ENCODE results near the gene HCN2.

The HCN2 gene

GRCh38 chr19:660793-661426 lies 71.2 kb downstream of the HCN2 start:
- DNase-seq = no peak

GRCh38 chr19:661427-662196 lies 71.9 kb downstream of the HCN2 start:
- peak; percentile 58 for DNase-seq

- peak; percentile 75 for DNase-seq
Observed at GRCh38 chr19:662207-662961, 72.7 kb downstream of the HCN2 start.

GRCh38 chr19:662962-663681 lies 73.4 kb downstream of the HCN2 start, which contains the start of gene RNF126:
Gene RNF126, minus strand, starts transcription at chr19:663214. Its CDS starts 93 bp downstream, at chr19:663121.
- DNase-seq = peak; percentile 94

GRCh38 chr19:663682-664117 lies 74.0 kb downstream of the HCN2 start:
- DNase-seq = no peak

GRCh38 chr19:664913-665443 lies 75.3 kb downstream of the HCN2 start:
- DNase-seq = peak; percentile 87

Data from stimulated activated CD4-positive, alpha-beta T cell treated with anti-CD3 and anti-CD28 coated beads, Interleukin-4, amount 100 ng/mL, for 1 hour (primary cell).